Activated effector memory CD4-positive, alpha-beta T cell treated with Interleukin-2 at 50 U/mL for 16 hours (primary cell): Measurements from ENCODE around the gene POLDIP2.

Source experiments
- DNase-seq: peaks from one replicate; pipeline ENCODE4 v3.0.0-alpha.2; 2020

POLDIP2 gene, protein sequence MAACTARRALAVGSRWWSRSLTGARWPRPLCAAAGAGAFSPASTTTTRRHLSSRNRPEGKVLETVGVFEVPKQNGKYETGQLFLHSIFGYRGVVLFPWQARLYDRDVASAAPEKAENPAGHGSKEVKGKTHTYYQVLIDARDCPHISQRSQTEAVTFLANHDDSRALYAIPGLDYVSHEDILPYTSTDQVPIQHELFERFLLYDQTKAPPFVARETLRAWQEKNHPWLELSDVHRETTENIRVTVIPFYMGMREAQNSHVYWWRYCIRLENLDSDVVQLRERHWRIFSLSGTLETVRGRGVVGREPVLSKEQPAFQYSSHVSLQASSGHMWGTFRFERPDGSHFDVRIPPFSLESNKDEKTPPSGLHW

DNA sequence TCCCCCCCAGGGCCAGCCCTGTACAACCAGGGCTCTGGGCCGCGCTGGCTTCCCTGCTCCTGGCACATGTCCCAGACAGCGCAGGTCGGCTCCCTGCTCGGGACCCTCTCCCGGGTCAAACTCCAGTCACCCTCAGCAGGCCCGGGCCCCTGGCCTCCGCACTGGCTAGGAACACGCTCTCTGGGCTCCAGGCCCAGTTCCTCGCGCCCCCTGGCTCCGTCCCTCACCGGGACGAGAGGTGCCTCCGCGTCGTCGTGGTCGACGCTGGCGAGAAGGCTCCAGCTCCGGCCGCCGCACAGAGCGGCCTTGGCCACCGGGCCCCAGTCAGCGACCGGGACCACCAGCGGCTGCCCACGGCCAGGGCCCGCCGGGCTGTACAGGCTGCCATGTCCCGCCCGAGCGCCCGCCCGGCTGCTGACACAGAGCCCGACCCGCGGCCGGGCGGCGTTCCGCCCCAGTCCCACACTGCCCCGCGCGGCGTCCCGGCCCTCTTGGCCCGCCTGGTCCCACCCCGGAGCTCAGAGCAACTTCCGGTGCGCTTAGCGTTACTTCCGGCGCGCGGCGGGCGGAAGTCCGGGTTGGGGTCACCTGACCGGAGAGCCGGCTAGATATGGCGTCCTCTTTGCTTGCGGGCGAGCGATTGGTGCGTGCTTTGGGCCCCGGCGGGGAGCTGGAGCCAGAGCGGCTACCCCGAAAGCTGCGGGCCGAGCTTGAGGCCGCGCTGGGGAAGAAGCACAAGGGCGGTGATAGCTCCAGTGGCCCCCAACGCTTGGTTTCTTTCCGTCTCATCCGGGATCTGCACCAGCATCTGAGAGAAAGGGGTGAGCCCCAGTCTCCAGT, at the start of gene POLDIP2:
POLDIP2 (minus strand) TSS at position 467 of the 840 bp plus-strand sequence; CDS start at position 388, 79 bp downstream.
- DNase-seq: peak; percentile 95

DNA sequence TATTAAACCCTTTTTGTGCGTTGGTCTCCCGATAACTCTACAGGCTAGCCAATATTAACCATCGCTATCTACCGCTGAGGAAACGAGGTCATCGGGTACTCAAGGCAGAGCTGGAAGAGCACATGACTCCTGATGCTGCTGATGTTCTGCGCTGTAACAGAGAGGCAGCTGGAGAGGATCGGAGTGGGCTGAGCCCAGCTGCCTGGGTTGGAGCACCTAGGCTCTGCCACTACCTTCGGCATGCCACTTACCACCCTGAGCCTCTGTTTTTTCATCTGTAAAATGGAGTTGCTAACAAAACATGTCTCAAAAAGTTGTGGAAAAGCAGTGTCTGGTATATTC, 49.1 kb upstream of the POLDIP2 start:
- DNase-seq: no peak

DNA sequence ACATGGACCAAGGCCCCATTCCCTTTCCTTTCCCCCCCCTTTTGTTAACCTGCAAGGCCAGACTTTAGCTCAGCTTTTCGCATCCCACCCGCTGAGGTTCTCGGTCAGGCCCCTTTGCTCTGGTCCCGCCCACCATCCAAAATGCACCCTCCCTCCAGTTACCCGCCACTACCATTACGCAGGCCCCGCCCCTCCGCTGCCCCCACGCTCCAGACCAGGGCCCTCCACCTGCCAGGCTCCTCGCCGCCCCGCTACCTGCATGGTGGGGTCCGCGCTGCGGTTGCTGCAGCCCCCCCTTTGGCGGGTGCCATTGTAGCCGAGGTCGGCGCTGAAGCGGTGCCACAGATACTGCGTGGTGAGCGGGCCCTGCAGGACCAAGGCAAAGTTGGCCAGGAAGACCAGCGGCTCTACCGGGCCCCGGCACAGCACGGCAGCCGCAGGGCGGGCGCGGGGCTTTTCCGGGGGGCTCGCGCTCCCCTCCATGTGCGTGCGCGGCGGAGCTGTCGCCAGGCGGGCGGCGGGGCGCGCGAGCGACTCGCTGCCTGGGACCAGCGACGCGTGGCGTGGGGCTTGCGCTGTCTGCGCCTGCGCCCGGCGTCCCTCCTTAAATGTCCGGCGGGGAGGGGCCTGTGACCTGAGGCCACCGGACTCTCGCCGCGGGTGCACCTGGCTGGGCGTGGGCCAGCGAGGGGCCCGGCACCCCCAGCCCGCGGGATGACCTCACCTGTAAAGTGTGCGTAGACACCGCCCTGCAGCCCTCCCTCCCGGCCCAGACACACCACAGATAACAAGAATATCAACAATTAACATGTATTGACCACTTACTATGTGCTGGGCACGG, 48.5 kb upstream of the POLDIP2 start, which contains the start of gene SLC46A1:
SLC46A1 (minus strand) TSS at position 581 of the 841 bp plus-strand sequence; CDS start at position 483, 98 bp downstream.
- DNase-seq: peak; percentile 6

DNA sequence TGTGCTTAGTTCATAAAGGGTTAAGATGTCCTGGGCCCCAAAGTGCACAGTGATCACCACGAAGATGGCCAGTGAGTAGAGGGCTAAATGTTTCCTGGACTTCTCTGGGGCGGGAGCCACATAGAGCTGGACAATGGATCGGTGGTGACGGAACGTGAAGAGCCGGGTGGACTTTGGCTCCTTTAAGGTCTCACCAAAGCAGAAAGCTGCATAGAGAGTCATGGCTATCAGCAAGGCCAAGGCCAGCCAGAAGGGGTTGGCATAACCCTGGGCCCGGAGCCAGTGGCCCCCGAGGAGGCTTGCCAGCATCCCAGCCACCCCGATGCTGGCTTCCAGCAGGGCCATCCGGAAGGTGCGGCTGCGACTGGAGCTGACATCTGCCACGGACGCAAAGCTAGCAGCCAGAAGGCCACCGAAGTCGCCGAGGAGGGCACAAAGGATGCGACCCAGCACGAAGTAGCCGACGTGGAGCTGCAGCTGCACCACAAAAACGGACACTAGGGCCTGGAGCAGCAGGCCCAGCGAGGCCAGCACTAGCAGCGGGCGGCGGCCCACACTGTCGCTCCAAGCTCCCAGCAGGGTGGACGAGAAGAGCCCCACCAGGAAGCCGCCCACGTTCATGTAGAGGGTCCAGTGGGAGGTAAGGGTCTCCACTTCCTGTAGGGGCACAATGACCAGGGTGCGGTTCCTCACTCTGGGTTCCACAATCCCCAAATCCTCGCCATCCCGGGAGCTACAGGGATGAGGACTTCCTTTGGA, 47.7 kb upstream of the POLDIP2 start:
- no peak for DNase-seq

DNA sequence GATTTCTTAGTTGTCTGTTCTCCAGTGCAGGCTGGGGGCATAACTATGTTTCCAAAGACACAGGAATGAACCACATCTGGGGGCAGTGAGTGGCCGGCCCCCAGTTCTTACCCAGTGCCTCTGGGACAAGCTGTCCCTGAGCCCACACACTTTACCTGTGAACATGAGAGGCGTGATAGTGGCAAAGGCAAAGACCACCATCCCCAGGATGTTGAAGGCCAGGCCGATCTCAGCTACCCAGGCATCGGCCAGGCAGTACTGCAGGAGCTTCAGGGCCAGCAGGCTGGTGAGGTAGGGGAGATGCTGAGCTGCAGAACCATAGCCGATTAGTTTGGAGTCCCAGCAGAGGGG, 47.1 kb upstream of the POLDIP2 start:
- DNase-seq: no peak

DNA sequence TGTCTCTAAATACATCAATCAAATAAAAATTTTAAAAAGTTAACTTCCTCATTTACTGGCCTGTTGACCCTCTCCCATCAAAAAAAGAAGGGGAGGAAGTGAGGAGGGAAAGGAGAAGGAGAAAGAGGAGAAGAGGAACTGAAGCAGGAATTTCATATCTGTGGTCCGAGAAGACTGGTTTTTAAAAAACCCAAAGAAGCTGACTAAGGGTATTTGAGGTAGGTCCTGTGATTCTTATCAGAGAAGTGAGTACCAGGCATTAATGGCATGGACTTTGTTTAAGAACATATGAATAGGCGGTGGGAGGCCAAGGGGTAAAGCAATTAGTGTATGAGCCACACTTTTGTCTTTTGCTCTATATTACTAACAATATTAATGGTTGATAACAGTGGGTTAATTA, 46.7 kb upstream of the POLDIP2 start:
- DNase-seq: no peak

DNA sequence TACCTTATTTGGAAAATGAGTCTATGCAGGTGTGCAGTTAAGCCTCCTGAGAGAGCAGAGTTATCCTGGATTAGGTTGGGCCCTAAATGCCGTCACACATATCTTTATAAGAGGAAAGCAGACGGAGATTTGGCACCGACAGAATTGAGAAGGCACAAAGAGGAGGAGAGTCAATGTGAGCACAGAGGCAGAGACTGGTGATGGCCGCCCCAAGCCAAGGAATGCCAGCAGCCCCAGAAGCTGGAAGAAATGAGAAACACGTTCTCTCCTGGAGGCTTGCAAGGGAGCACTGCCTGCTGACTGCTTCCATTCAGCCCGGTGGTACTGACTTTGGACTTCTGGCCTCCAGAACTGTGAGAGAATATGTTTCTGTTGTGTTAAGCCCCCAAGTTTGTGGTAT, 45.5 kb upstream of the POLDIP2 start:
- no peak for DNase-seq

DNA sequence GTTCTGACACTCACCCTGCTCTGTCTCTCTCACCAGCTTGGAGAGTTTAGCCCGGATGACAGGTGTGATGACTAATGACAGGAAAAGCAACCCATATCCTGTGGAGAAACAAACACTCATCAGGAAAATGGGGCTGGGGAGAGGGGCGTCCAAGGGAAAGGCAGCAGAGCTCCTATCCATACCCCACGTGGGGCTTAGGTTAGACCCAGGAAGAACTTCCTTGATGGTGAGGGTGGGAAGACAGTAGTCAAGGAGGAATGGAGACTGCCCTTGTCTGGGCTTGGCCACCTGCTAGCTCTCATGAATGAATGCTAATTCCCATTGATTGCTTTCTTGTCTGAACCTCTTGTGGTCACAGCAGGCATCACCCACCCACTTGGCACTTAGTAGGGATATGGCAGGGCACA, 44.9 kb upstream of the POLDIP2 start:
- DNase-seq: no peak

DNA sequence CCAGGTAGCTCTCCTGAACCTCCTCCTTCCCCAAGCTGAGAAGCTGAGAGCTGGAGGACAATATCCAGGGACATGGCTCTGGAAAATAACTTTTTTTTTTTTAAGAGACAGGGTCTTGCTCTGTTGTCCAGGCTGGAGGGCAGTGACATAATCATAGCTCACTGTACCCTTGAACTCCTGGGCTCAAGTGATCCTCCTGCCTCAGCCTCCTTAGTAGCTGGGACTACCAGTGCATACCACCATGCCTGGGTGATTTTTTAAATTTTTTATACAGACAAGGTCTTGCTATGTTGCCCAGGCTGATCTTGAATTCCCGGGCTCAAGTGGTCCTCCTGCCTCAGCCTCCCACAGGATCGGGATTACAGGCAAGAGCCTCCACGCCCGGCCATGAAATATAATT, 42.5 kb upstream of the POLDIP2 start:
- no peak for DNase-seq

DNA sequence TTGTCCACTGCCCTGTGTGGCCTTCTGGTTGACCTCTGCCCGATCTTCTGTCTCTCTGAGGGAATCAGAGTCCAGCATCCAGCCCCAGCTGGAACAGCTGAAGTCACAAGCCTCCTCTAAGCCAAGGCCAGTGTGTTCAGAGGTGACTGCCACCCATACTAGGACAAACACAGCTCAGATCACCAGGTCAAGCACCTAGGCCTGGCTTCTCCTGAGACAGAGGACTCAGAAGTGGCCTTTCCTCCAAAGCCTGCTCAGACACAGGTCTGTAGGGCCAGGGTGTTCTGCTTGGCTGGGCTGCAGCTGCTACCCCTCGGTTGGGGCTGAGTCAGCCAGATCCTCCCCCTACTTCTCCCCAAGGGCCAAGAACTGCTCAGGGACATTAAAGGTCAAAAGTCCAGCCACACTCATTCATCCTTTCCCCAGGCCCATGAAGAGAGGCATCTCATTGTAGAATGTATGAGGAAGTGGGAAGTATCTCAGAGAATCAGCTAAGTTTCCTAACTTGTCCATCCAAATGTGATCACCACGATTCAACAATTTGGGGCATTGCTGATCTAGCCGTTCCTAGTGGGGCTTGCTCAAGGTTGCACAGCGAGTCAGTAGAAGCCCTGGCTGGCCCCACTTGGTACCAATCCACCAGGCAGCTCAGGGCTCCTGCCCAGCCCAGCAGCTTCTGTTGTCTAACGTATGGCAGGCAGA, 41.1 kb upstream of the POLDIP2 start:
- DNase-seq: no peak

DNA sequence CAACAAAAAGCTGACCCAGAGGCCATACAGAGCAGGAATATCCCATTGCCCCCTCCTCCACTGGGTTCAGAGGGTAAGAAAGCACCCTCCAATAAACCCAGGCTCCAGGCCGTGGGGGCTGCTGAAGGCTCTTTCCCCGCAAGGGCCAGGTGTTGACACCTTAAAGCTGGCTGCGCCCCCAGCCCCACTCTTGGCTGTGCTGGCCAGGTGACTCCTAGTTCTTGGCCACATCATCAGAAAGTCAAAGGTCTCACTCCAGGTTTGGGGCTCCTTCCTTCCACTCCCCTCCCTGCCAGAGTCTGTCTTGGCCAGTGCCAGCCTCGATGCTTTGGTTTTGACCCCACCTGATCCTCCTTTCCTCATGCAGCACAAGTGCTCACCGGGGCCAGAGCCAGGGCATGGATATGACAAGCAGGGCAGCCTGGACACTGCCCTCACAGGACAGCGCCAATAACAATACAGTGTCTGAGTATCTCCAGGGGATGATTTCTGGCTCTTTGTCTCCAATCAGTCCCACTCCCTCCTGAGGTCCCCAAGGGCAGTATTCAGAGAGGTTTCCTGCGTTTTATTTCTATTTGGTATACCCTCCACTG, 40.5 kb upstream of the POLDIP2 start:
- DNase-seq: no peak

DNA sequence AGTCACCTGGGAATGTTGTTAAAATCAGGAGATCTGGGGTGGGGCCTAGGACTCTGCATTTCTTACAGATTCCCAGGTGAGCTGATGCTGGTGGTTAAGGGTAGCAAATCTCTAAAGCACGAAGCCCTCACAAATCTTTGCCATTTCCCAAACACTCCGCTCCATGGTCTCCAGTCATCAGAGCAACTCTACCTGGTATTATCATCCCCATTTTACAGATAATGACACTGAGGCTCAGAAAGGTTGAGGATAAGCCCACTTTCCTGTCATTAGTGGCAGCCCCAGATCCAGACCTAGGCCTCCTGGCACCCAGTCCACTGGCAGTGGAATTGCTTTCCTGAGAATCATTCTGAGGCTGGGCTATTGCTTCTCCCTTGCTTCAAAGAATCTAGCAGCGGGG, 39.9 kb upstream of the POLDIP2 start:
- DNase-seq: no peak

DNA sequence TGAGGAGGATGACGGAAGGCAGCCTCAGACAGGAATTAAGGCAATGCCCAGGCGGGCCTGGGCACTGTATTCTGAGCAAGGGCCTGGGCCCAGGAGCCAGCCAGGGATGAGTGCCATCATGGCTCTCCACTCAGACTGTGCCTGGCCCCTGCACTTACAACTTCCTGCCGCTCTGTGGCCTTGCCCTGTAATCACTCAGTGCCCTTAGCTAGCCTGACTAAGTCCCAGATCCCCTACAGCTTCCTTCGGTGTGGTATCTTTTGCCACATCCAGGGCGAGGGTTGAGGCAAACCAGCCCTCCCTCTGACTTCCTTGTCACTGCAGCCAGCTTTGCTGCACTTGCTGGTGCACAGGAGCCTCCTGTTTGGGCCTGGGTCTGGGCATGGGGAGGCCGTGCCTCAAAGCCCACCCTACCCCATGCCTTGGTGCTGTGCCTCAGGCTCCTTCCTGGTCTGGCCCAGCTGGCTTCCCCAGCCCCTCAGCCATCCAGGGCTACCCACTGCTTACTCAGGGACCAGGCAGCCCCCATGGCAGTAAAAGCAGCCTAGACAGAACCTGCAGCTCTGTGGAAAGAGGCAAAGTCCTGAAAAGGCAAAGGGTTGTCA, 39.4 kb upstream of the POLDIP2 start:
- DNase-seq: no peak

DNA sequence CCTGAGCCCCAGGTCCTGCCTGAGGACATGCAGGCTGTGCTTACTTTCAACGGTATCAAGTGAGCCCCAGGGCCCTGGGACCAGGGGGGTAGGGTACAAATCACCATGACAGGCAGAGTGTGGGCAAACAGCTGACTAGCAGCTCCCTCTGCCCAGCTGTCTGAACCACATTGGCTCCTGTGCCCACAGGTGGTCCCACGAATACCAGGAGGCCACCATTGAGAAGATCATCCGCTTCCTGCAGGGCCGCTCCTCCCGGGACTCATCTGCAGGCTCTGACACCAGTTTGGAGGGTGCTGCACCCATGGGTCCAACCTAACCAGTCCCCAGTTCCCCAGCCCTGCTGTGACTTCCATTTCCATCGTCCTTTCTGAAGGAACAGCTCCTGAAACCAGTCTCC, 38.6 kb upstream of the POLDIP2 start:
- DNase-seq: no peak

DNA sequence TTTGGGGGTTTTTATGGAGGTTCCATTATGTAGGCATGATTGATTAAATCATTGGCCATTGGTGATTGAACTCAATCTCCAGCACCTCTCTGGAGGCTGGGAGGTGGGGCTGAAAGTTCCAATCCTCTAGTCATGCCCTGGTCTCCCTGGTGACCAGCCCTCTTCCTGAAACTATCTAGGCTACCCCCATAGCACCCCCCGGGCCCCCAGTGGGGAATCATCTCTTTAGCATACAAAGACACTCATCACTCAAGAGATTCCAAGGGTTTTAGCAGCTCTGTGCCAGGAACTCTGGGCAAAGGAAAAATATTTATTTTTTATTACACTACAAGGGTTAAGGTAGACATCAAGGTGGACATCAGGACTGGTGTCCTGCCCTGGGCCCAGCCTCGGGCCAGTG, 38.1 kb upstream of the POLDIP2 start:
- DNase-seq: no peak

DNA sequence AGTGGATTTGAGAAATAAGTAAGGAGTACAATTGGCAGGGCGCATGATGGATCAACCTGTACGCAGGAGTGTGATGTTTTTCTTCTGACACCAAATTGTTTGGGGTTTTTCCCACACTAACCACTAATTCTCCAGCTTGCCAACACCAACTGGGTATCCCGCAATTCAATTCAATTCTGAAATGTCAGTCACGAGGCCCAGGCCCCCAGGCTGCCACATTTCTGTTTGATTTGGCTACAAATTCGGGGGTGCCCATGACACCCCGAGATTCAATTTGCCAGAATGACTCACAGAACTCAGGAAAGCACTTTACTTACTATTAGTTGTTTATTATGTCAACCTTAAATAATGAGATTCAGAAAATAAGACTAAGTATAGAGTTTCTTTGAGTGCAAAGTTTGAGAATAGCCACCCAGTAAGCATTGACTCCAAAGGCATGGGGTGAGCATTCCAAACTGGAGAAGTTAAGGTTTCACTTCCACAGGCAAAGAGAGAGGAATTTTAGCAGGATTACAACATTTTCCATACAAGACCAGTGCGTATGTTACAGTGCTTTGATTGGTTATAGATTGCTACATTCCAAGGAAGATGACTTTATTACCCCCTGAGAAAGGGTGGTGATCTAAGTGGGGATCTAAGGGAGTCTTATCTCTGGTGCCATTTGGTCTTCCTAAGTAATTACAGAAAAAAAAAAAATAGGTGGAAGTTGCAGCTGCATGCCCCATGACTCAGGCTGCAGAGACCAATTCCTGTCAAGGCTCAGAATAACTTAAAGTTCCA, 37.2 kb upstream of the POLDIP2 start:
- no peak for DNase-seq

DNA sequence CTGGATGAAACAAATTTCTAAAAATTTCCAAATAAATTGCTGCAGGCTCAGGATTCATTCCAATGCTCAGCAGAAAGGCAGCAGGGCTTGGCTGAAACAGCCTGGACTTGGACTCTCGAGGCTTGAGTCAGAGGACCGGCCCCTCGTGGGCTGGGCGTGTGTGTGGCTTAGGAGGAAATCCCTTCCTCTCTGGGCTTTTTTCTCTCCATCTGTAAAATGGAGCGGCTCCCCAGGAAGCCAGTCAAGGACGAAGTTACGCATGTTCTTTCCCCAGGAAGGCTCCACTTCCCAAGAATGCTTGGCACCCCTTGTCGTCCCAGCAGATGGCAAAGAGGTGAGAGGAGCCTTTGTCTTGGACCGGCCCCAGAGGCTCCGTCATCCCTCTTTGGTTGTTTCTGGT, 35.2 kb upstream of the POLDIP2 start:
- no peak for DNase-seq

DNA sequence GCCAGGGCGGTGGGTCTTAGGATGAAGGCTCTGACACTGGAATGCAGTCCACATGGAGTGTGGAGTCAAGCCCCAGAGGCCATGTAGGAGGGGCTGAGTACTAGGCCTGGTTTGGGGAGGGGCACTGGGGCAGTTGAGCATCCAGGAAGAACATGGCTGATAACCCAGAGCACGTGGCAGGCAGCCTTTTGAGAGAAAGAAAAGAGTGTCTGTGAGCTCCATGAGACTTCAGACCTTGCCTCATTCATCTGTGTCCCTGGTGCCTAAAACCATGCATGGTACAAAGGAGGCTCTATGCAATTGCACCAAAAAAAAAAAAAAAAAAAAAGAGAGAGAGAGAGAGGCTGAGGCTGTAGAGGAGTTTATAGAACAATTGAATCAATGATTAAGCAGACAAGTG, 34.1 kb upstream of the POLDIP2 start:
- no peak for DNase-seq

DNA sequence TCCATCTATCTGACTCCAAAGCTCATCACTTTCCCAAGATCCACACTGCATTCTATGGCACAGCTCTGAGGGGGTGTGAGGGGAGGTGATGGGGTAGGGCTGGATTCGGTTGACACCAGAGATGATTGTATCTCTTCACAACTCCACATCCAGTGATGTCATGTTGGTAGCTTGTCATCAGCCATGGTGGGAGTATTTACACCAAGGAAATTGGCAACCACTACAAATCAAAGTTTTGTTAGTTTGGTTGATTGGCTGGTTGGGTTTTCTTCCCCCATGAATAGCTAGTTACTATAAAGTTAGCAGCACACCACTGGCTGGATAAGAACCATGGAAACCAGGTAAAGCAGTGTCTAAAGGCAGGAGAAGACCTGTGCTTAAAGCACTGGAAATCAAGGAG, 33.7 kb upstream of the POLDIP2 start:
- DNase-seq: no peak

DNA sequence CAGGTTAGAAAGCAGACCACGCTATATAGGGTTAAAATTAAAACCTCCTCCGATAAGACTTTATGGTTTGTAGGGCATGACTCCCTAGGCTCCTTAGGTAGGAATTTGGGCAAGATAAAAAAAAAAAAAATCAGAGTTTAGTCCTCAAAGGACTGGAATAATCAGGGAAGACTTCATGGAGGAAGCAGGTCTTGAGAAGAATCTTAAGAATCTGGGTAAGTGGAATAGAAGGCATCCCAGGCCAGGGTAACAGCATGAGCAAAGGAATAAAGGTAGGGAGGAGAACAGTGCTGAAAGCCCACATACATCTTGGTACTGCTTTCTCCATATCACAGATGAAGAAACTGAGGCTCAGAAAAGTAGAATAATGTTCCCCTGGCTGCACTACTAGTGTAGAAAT, 33.2 kb upstream of the POLDIP2 start:
- no peak for DNase-seq
